IMR-90 (cell line): ENCODE results near the gene CHN2. TPM values are rescaled to one million over a fixed set of nuclear protein-coding genes. Genes with fewer than 3 reads are reported as not detected.
"Not testable (repeated sequence)": the region's sequence is repeated elsewhere in the genome, so short reads cannot be mapped to it uniquely, and the experiment has no call there.

Experiments used
- ATAC-seq: fragments of 200-7000 bp; cut with Tn5 transposase; 2 replicates; pipeline ENCODE4 v1.9.1; 2020; ENCODE audit warnings: low read depth, mild to moderate bottlenecking, moderate library complexity
- BruUV-seq: library from RNA; stranded (reverse); fragments of 400-500 nt; replicated peaks from 2 replicates; lab custom pipeline; 2021; lab: Mats Ljungman, UMichigan
- CTCF ChIA-PET: fragments of 300-600 bp; formaldehyde crosslinking; extraction: SDS; loops from one replicate; lab custom pipeline; 2021; ENCODE audit warnings: antibody characterized with exemption; lab: Yijun Ruan, JAX
- POLR2A ChIA-PET: fragments of 300-600 bp; sonication (Branson Sonifier 250); formaldehyde crosslinking; loops from one replicate; lab custom pipeline; 2022; ENCODE audit warnings: antibody characterized with exemption; ENCODE audit not compliant: unreplicated experiment; lab: Charles Lee
- DNase-seq: peaks from one replicate; pipeline ENCODE4 v3.0.0; 2013
- H2AFZ ChIP-seq: replicated peaks from 2 replicates; pipeline ENCODE3; 2013; ENCODE audit warnings: low read length, mild to moderate bottlenecking; ENCODE audit not compliant: poor library complexity
- H2AK5ac ChIP-seq: 2 replicates; pipeline ENCODE4 v1.6.1; 2013; ENCODE audit warnings: low read depth, low read length, inconsistent platforms
- H2AK9ac ChIP-seq: replicated peaks from 2 replicates; pipeline ENCODE3; 2013; ENCODE audit warnings: mild to moderate bottlenecking, low read depth, low read length, moderate library complexity; ENCODE audit not compliant: poor library complexity
- H2BK120ac ChIP-seq: 2 replicates; pipeline ENCODE4 v1.6.1; 2013; ENCODE audit warnings: low read depth, low read length, inconsistent platforms
- H2BK15ac ChIP-seq: 3 replicates; pipeline ENCODE4 v1.6.1; 2013; ENCODE audit warnings: low read depth, low read length, inconsistent platforms
- H2BK20ac ChIP-seq: 2 replicates; pipeline ENCODE4 v1.6.1; 2013; ENCODE audit warnings: low read depth, mild to moderate bottlenecking, inconsistent platforms, low read length, moderate library complexity
- H2BK5ac ChIP-seq: 2 replicates; pipeline ENCODE4 v1.6.1; 2013; ENCODE audit warnings: mild to moderate bottlenecking, low read depth, low read length, inconsistent platforms; ENCODE audit not compliant: poor library complexity, severe bottlenecking
- H3K14ac ChIP-seq: replicated peaks from 2 replicates; pipeline ENCODE4 v1.6.1; 2013; ENCODE audit warnings: low read depth, low read length, inconsistent platforms
- H3K18ac ChIP-seq: 2 replicates; pipeline ENCODE4 v1.6.1; 2013; ENCODE audit warnings: low read depth, low read length, control low read depth
- H3K23ac ChIP-seq: 2 replicates; pipeline ENCODE4 v1.6.1; 2013; ENCODE audit warnings: low read depth, low read length, inconsistent platforms
- H3K27ac ChIP-seq: 2 replicates; pipeline ENCODE4 v1.5.1; 2013; ENCODE audit warnings: mild to moderate bottlenecking, control low read depth, low read length; ENCODE audit not compliant: insufficient read depth
- H3K27me3 ChIP-seq: 2 replicates; pipeline ENCODE4 v1.6.1; 2013; ENCODE audit warnings: low read length; ENCODE audit not compliant: control insufficient read depth, insufficient read depth
- H3K36me3 ChIP-seq: 2 replicates; pipeline ENCODE4 v1.6.1; 2013; ENCODE audit warnings: low read length, mixed read lengths; ENCODE audit not compliant: control insufficient read depth, insufficient read depth
- H3K4ac ChIP-seq: 2 replicates; pipeline ENCODE4 v1.6.1; 2013; ENCODE audit warnings: low read depth, low read length, inconsistent platforms
- H3K4me1 ChIP-seq: 2 replicates; pipeline ENCODE4 v1.6.1; 2013; ENCODE audit warnings: low read length, mixed read lengths; ENCODE audit not compliant: control insufficient read depth, insufficient read depth
- H3K4me2 ChIP-seq: 2 replicates; pipeline ENCODE4 v1.6.1; 2013; ENCODE audit warnings: low read depth, mild to moderate bottlenecking, control low read depth, low read length, moderate library complexity
- H3K4me3 ChIP-seq: 2 replicates; pipeline ENCODE4 v1.5.1; 2013; ENCODE audit warnings: low read depth, mild to moderate bottlenecking, control low read depth, low read length, moderate library complexity; ENCODE audit not compliant: insufficient read depth
- H3K56ac ChIP-seq: 2 replicates; pipeline ENCODE4 v1.6.1; 2013; ENCODE audit warnings: low read length, inconsistent platforms; ENCODE audit not compliant: insufficient read depth; ENCODE audit errors: extremely low read depth
- H3K79me1 ChIP-seq, 2 experiments: 2 replicates each; pipeline ENCODE4 v1.6.1; 2013; ENCODE audit warnings: low read length in 2 of 2, inconsistent platforms in 1 of 2, low read depth in 1 of 2
- H3K9ac ChIP-seq: 2 replicates; pipeline ENCODE4 v1.6.1; 2013; ENCODE audit warnings: low read depth, low read length, control low read depth
- H3K9me1 ChIP-seq: 2 replicates; pipeline ENCODE4 v1.6.1; 2013; ENCODE audit warnings: low read length, inconsistent platforms; ENCODE audit not compliant: insufficient read depth
- H3K9me3 ChIP-seq: 2 replicates; pipeline ENCODE4 v1.6.1; 2013; ENCODE audit warnings: low read length; ENCODE audit not compliant: control insufficient read depth, insufficient read depth
- H4K20me1 ChIP-seq: 2 replicates; pipeline ENCODE4 v1.6.1; 2013; ENCODE audit warnings: low read length, inconsistent platforms; ENCODE audit not compliant: insufficient read depth
- H4K5ac ChIP-seq: 2 replicates; pipeline ENCODE4 v1.6.1; 2013; ENCODE audit warnings: mild to moderate bottlenecking, low read depth, low read length, control low read depth
- H4K8ac ChIP-seq, 2 experiments: 2 replicates each; pipeline ENCODE4 v1.6.1; 2013; ENCODE audit warnings: low read depth in 2 of 2, low read length in 2 of 2, control low read depth in 1 of 2, inconsistent platforms in 1 of 2
- H4K91ac ChIP-seq: 2 replicates; pipeline ENCODE4 v1.6.1; 2013; ENCODE audit warnings: low read depth, low read length, inconsistent platforms; ENCODE audit not compliant: insufficient read depth
- WGBS, 2 experiments: methylation state at CpG; one replicate each; pipeline versions ENCODE4 v1.1.5 to v1.1.7; 2013; ENCODE audit warnings: missing lambda C conversion rate in 2 of 2; ENCODE audit not compliant: insufficient read length in 1 of 2; ENCODE audit errors: extremely low coverage in 2 of 2; 5-methylcytosine and 5-hydroxymethylcytosine counted together
- dilution Hi-C: fragments of 300-500 bp; cut with HindIII; formaldehyde crosslinking; loops from one replicate; pipeline ENCODE4 v1.14.3; 2018; ENCODE audit warnings: low sequenced_read_pairs; ENCODE audit not compliant: unreplicated experiment
- in situ Hi-C: fragments of 300-500 bp; cut with MboI; formaldehyde crosslinking; loops from 3 replicates; pipeline ENCODE4 v1.14.3; 2019; ENCODE audit warnings: low sequenced_read_pairs, inconsistent platforms, mixed read lengths
- intact Hi-C: fragments of 100-400 bp; cut with micrococcal nuclease; formaldehyde crosslinking; loops from 2 replicates; pipeline ENCODE4 v1.10.0; 2022
- polyA plus RNA-seq, 3 experiments: library from polyadenylated mRNA; depleted of rRNA; stranded (reverse); fragments of >200 nt; gene quantifications; 2 replicates each; pipeline ENCODE4 v1.2.3, GENCODE V29; 2012; ENCODE audit warnings: low replicate concordance in 1 of 3
- total RNA-seq: library from RNA; depleted of rRNA; stranded (reverse); fragments of >200 nt; gene quantifications from 2 replicates; pipeline ENCODE4 v1.2.3, GENCODE V29; 2012

CHN2 gene
- total and polyA plus RNA-seq, 2 of the 4 experiments (the other 2 are of a cell fraction): not detected

DNA sequence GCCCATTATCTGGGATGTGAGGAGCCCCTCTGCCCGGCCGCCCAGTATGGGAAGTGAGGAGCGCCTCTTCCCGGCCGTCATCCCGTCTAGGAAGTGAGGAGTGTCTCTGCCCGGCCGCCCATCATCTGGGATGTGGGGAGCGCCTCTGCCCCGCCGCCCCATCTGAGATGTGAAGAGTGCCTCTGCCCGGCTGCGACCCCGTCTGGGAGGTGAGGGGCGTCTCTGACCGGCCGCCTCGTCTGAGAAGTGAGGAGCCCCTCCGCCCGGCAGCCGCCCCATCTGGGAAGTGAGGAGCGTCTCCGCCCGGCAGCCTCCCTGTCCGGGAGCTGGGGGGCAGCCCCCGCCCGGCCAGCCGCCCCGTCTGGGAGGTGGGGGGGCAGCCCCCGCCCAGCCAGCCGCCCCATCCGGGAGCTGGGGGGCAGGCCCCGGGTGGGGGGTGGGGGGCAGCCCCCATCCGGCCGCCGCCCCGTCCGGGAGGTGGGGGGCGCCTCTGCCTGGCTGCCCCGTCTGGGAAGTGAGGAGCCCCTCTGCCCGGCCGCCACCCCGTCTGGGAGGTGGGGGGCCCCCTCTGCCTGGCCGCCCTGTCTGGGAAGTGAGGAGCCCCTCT lies 69.1 kb downstream of the CHN2 start:
- BruUV-seq, H4K91ac ChIP-seq, H3K9ac ChIP-seq, H3K18ac ChIP-seq, H3K4me1 ChIP-seq, H3K56ac ChIP-seq, H3K79me1 ChIP-seq, H4K20me1 ChIP-seq, H3K36me3 ChIP-seq, H2AK9ac ChIP-seq, H3K27ac ChIP-seq, H3K4ac ChIP-seq, in situ Hi-C loops, H3K23ac ChIP-seq, H3K4me3 ChIP-seq, H2BK5ac ChIP-seq, H2AFZ ChIP-seq, DNase-seq, H3K14ac ChIP-seq, H2BK15ac ChIP-seq, H4K8ac ChIP-seq, CTCF ChIA-PET, H2BK120ac ChIP-seq, H3K9me1 ChIP-seq, H2AK5ac ChIP-seq, intact Hi-C loops, H3K4me2 ChIP-seq, H2BK20ac ChIP-seq, ATAC-seq, H4K5ac ChIP-seq, POLR2A ChIA-PET, dilution Hi-C loops, H3K9me3 ChIP-seq, H3K27me3 ChIP-seq: not testable (repeated sequence)
- WGBS, 2 experiments: 100% methylated on average over 2 of the region's 44 CpGs; no CpG with 5 or more reads in 1 of the 2 experiments
